IMR-90 (cell line): Measurements from ENCODE around the gene SETD3.

ENCODE experiments used
- CTCF ChIP-seq: conservative IDR thresholded peaks from 2 replicates; pipeline ENCODE4 v1.5.1; 2012; ENCODE audit warnings: mild to moderate bottlenecking, low read depth, low read length, improper control_type of control experiment
- ELK1 ChIP-seq: fragments of 150-350 bp; IDR thresholded peaks from 2 replicates; pipeline ENCODE4 v1.6.1; 2016; ENCODE audit warnings: low read depth, mild to moderate bottlenecking, low read length, moderate library complexity, borderline replicate concordance
- POLR2A ChIP-seq: IDR thresholded peaks from 2 replicates; pipeline ENCODE4 v1.6.1; 2012; ENCODE audit warnings: mild to moderate bottlenecking, low read depth, low read length

- no peak for TF ChIP-seq POLR2A
- no peak for TF ChIP-seq ELK1
- no peak for TF ChIP-seq CTCF
These were observed 15.4 kb downstream of the SETD3 start for GRCh38 chr14:99465288-99465687.
